ENCODE measurements around the gene EIF4B. TPM values are rescaled to one million over a fixed set of nuclear protein-coding genes. Genes with fewer than 3 reads are reported as not detected.

Gene EIF4B
- total and polyA plus RNA-seq, 2 of the 8 experiments (the other 6 are each of a cell fraction or from before 2014, with no cell fraction given): 269 to 816 TPM

DNA sequence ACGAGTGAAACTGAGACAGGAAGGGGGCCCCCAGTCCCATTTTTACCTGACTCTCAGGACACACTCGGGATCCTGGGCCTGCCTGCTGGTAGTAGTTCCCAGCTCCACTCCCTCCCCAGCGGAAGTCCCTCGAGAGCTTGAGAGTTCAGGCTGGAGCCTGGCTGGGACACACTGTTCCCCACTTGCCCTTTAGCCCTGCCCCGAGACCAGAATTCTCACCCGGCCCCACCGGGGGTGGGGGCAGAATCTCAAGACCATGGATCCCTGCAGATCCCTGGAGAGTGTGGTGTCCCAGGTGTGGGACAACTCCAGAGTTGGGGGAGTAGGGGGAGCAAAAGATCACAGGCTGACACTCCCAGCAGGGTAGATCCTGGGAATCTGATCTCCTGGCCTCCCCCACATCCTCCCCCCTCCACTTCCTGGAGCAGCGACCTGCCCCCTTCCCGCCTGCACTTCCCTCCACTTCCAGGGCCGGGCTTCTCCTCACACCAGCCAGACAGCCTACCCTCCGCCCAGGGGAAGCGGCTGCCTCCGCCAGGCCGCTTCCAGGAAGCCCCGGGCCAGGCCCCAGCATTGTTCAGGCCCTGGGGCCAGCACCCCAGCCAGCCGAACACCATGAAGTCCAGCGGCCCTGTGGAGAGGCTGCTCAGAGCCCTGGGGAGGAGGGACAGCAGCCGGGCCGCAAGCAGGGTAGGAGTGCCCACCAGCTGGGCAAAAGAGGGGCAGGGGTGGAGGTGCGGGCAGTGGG, 43.5 kb downstream of the EIF4B start, which contains the start of gene TNS2:
TNS2 (plus strand) TSS at position 495 of the 748 bp plus-strand sequence; CDS start at position 616, 121 bp downstream.
- Histone ChIP-seq H3K56ac (replicated peaks; ENCODE audit: insufficient read length, low read depth, low read length) (no peak within 1 kb of the TSS), H4K91ac (replicated peaks; ENCODE audit: insufficient read length, low read length) (peak within 1 kb of the TSS; percentile 29), H2BK15ac (ENCODE audit: low read length) (no peak within 1 kb of the TSS; the same call in 1 of the 2 replicates), H3K4me2 (ENCODE audit: insufficient read depth in 1 of 2, low read depth in 2 of 2, low read length in 2 of 2) (peak within 1 kb of the TSS; percentile 78 to 98), H3K4me1 (replicated peaks in 1 of 4; ENCODE audit: control insufficient read depth in 3 of 4, insufficient read depth in 4 of 4, low read length in 3 of 4) (peaks cover 28 to 65% (median 51%) of the 10 kb centered on the region in 4 experiments), H2AFZ (ENCODE audit: low read length) (no peak within 1 kb of the TSS), H2BK120ac (replicated peaks; ENCODE audit: low read depth, low read length) (no peak within 1 kb of the TSS), H3K9ac (replicated peaks in 1 of 4; ENCODE audit: extremely low read depth in 1 of 4, low read depth in 3 of 4, low read length in 3 of 4) (no peak within 1 kb of the TSS), H2BK12ac (ENCODE audit: low read depth, low read length) (peak within 1 kb of the TSS; percentile 63; the same call in 1 of the 2 replicates), H3K18ac (ENCODE audit: extremely low read depth, low read length) (peak within 1 kb of the TSS; percentile 88), H4K20me1 (replicated peaks in 1 of 2; ENCODE audit: control insufficient read depth in 1 of 2, insufficient read depth in 2 of 2, low read length in 2 of 2) (peaks cover 12 to 21% of the 10 kb centered on the region in 2 experiments), H4K8ac (ENCODE audit: extremely low read depth, insufficient read depth, low read length) (peak within 1 kb of the TSS; percentile 11; the same call in 1 of the 2 replicates), H3K36me3 (ENCODE audit: control insufficient read depth in 2 of 4, insufficient read depth in 4 of 4, low read length in 3 of 4) (peaks cover 0 to 5% (median 0%) of the 10 kb centered on the region in 4 experiments; a peak in 1 of 8 replicates), H3K23me2 (ENCODE audit: low read depth, low read length) (peaks cover 32% of the 10 kb centered on the region), H3K4me3 (ENCODE audit: extremely low read depth in 1 of 4, insufficient read depth in 2 of 4, low read depth in 3 of 4, low read length in 4 of 4) (peak within 1 kb of the TSS in 3 of 4 experiments; percentile 5 to 58 (median 11); a peak in 5 of 8 replicates), H2BK20ac (ENCODE audit: low read length) (no peak within 1 kb of the TSS), H4K5ac (ENCODE audit: insufficient read length, low read depth, low read length) (no peak within 1 kb of the TSS), H3K79me1 (ENCODE audit: low read depth, low read length) (peaks cover 10% of the 10 kb centered on the region; the same call in 1 of the 2 replicates), H2AK5ac (ENCODE audit: low read depth, low read length) (peak within 1 kb of the TSS; percentile 44; the same call in 1 of the 2 replicates), H3K4ac (replicated peaks; ENCODE audit: insufficient read length, low read depth, low read length) (no peak within 1 kb of the TSS), H3K27me3 (replicated peaks in 1 of 4; ENCODE audit: control insufficient read depth in 3 of 4, extremely low read depth in 1 of 4, insufficient read depth in 3 of 4, low read length in 3 of 4) (peaks cover 0 to 12% (median 10%) of the 10 kb centered on the region in 4 experiments; a peak in 5 of 7 replicates), H3K27ac (ENCODE audit: low read depth, low read length) (no peak within 1 kb of the TSS), H2BK5ac (ENCODE audit: low read depth, low read length) (peak within 1 kb of the TSS; percentile 87; the same call in 1 of the 2 replicates), H3K14ac (ENCODE audit: insufficient read length) (no peak within 1 kb of the TSS), H3K79me2 (ENCODE audit: control insufficient read depth in 1 of 2, insufficient read depth in 2 of 2, low read length in 2 of 2) (no peaks in the 10 kb centered on the region), H3K9me3 (ENCODE audit: insufficient read depth in 2 of 2, low read depth in 1 of 2, low read length in 1 of 2) (no peaks in the 10 kb centered on the region), H3K23ac (ENCODE audit: insufficient read length) (no peak within 1 kb of the TSS)
- ChIA-PET CTCF (ENCODE audit: partially characterized antibody) (interaction anchor here (0.6 to 15.7 kb wide), 8 partner anchors 13 to 893 kb away, joined by 3 to 258 read pairs (median 4); partner anchors contain the start of genes IGFBP6 and SPRYD3), POLR2A (ENCODE audit: partially characterized antibody) (interaction anchor here (0.7 to 35.6 kb wide), 8 partner anchors 10 to 261 kb away, joined by 3 to 711 read pairs (median 4); partner anchors contain the start of gene EIF4B)
- 16% methylated on average over 16 of the region's 20 CpGs; no CpG with 5 or more reads in 1 of the 2 experiments for WGBS, 2 experiments (ENCODE audit: extremely low coverage in 1 of 2, insufficient coverage in 1 of 2, insufficient read length in 1 of 2, insufficient replicate concordance in 2 of 2, low coverage in 1 of 2, low lambda C conversion rate in 2 of 2, missing lambda C conversion rate in 1 of 2)
- DNase-seq (ENCODE audit: low read depth in 1 of 2, low spot score in 2 of 2) (peak in 1 of 2 experiments; percentile 70), FAIRE-seq (no peak)
- TF ChIP-seq EGR1 (IDR thresholded peaks at IDR 0.05; ENCODE audit: borderline replicate concordance, low read depth, low read length) (peak; percentile 58; the same call in 1 of the 2 replicates), ASH2L (IDR thresholded peaks at IDR 0.05; ENCODE audit: low read length) (peak; percentile 33), CTBP2 (IDR thresholded peaks at IDR 0.05; ENCODE audit: borderline replicate concordance, insufficient read depth, insufficient read length, low read length) (peak; percentile 13), PHF8 (conservative IDR thresholded peaks at IDR 0.05; ENCODE audit: low read depth, low read length) (no peak)
